Measurements from ENCODE around the gene NRG2. TPM values are rescaled to one million over a fixed set of nuclear protein-coding genes. Genes with fewer than 3 reads are reported as not detected.

NRG2 gene
- polyA plus RNA-seq, 1 experiment = not detected

- peaks cover 17% of the 10 kb centered on the region for H3K27me3 ChIP-seq (ENCODE audit: control insufficient read depth, insufficient read depth, low read length)
- ChIA-PET CTCF (interaction anchor here (1.5 kb wide), 1 partner anchor 8 kb away, joined by 5 read pairs; no protein-coding TSS in a partner anchor), POLR2A (no interaction called here)
- H3K36me3 ChIP-seq (ENCODE audit: control insufficient read depth, insufficient read depth, low read length) = no peaks in the 10 kb centered on the region
- H3K4me3 ChIP-seq (ENCODE audit: low read depth, low read length) = no peak overlapping the region
- no peak for DNase-seq (ENCODE audit: low read depth)
- TF ChIP-seq CTCF (IDR thresholded peaks at IDR 0.05; ENCODE audit: insufficient read depth, low read depth, low read length) = no peak
Measured at GRCh38 chr5:139869042-139869790, 173.9 kb downstream of the NRG2 start.

- DNase-seq (ENCODE audit: low read depth) = no peak
- Histone ChIP-seq H3K4me3 (ENCODE audit: low read depth, low read length) (no peak overlapping the region), H3K27me3 (ENCODE audit: control insufficient read depth, insufficient read depth, low read length) (peaks cover 12% of the 10 kb centered on the region), H3K36me3 (ENCODE audit: control insufficient read depth, insufficient read depth, low read length) (no peaks in the 10 kb centered on the region)
- TF ChIP-seq CTCF (IDR thresholded peaks at IDR 0.05; ENCODE audit: insufficient read depth, low read depth, low read length) = no peak
- ChIA-PET CTCF (interaction anchor here (0.9 to 2.2 kb wide), 3 partner anchors 13 to 80 kb away, joined by 3 to 11 read pairs (median 4); no protein-coding TSS in a partner anchor), POLR2A (no interaction called here)
Measured at GRCh38 chr5:139867581-139867980, 175.5 kb downstream of the NRG2 start.

- CTCF ChIA-PET = interaction anchor here (0.9 to 2.2 kb wide), 3 partner anchors 12 to 80 kb away, joined by 3 to 11 read pairs (median 4); no protein-coding TSS in a partner anchor
Measured at GRCh38 chr5:139867109-139867508, 176.0 kb downstream of the NRG2 start.

GRCh38 chr5:139864716-139865483 lies 178.2 kb downstream of the NRG2 start:
- TF ChIP-seq CTCF (IDR thresholded peaks at IDR 0.05; ENCODE audit: insufficient read depth, low read depth, low read length) = no peak
- H3K4me3 ChIP-seq (ENCODE audit: low read depth, low read length) = no peak overlapping the region
- ChIA-PET CTCF (interaction anchor here (1.1 to 5.3 kb wide), 3 partner anchors 40 to 230 kb away, joined by 3 to 54 read pairs (median 5); no protein-coding TSS in a partner anchor), POLR2A (no interaction called here)
- no peaks in the 10 kb centered on the region for H3K36me3 ChIP-seq (ENCODE audit: control insufficient read depth, insufficient read depth, low read length)
- no peak for DNase-seq (ENCODE audit: low read depth)
- peaks cover 14% of the 10 kb centered on the region for H3K27me3 ChIP-seq (ENCODE audit: control insufficient read depth, insufficient read depth, low read length)

More at GRCh38 chr5:139867109-139867508, 176.0 kb downstream of the NRG2 start:
- H3K27me3 ChIP-seq (ENCODE audit: control insufficient read depth, insufficient read depth, low read length) = peaks cover 12% of the 10 kb centered on the region
- no peaks in the 10 kb centered on the region for H3K36me3 ChIP-seq (ENCODE audit: control insufficient read depth, insufficient read depth, low read length)
- no peak overlapping the region for H3K4me3 ChIP-seq (ENCODE audit: low read depth, low read length)
- POLR2A ChIA-PET = no interaction called here
- no peak for TF ChIP-seq CTCF (IDR thresholded peaks at IDR 0.05; ENCODE audit: insufficient read depth, low read depth, low read length)
- DNase-seq (ENCODE audit: low read depth) = no peak

Measured in BJ (cell line).